ENCODE data around the gene CPSF7. TPM values are rescaled to one million over a fixed set of nuclear protein-coding genes. Genes with fewer than 3 reads are reported as not detected.
A peak's percentile ranks its signal among the peaks of the same experiment; 100 is the strongest.

Gene CPSF7
- total RNA-seq, 6 experiments from 2014 or later: 56.9 to 72.4 (median 64.8) TPM

DNA sequence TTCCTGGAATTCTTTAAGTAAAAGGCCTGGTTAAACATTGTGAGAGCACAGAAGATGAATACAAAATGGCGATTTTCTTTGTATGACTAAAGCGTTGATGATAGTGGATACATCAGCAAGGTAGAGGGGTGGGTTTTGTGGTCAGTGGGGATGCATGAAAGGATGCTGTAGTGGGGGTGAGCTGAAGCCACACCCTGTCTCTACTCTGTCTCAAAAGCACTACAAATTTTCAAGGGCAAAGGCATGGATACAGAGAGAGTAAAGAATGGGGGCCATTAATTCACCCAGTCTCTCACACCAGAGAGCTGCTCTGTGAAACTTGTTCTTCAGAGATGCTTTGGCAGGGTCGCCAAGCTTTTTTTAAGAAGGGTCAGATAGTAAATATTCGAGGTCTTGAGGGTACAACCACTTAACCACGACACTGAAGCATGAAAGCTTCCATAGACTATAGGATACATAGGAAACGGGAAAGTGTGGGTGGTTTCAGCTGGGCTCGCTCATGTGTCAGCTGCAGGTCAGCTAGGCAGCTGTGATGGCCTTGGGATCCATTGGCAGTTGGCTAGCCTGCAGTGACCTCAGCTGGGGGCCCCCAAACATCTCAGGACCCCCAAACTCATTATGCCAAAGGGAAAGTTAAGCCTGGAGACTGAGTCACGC lies 59.3 kb downstream of the CPSF7 start:
- no peaks in the 10 kb centered on the region for H3K27me3 Mint-ChIP-seq (ENCODE audit: insufficient read depth)
- no peak overlapping the region for H3K4me3 Mint-ChIP-seq
- H3K27ac Mint-ChIP-seq: no peak overlapping the region
- peaks cover 13% of the 10 kb centered on the region for H3K4me1 Mint-ChIP-seq (ENCODE audit: low read depth)
- DNase-seq: no peak
- no peak for TF ChIP-seq CTCF (IDR thresholded peaks at IDR 0.05)
- peaks cover 10% of the 10 kb centered on the region for H3K9me3 Mint-ChIP-seq
- H3K36me3 Mint-ChIP-seq (ENCODE audit: low read depth): peaks cover 51% of the 10 kb centered on the region

GRCh38 chr11:61369372-61370348 lies 60.1 kb downstream of the CPSF7 start:
- Mint-ChIP-seq H3K4me3 (no peak overlapping the region), H3K27ac (no peak overlapping the region), H3K9me3 (peaks cover 10% of the 10 kb centered on the region), H3K4me1 (ENCODE audit: low read depth) (peaks cover 13% of the 10 kb centered on the region), H3K27me3 (ENCODE audit: insufficient read depth) (no peaks in the 10 kb centered on the region), H3K36me3 (ENCODE audit: low read depth) (peaks cover 47% of the 10 kb centered on the region)
- no peak for DNase-seq
- TF ChIP-seq CTCF (IDR thresholded peaks at IDR 0.05): no peak

GRCh38 chr11:61368646-61369045 lies 61.1 kb downstream of the CPSF7 start:
- Mint-ChIP-seq H3K4me1 (ENCODE audit: low read depth) (peaks cover 19% of the 10 kb centered on the region), H3K36me3 (ENCODE audit: low read depth) (peaks cover 50% of the 10 kb centered on the region)
- no peak for TF ChIP-seq CTCF (IDR thresholded peaks at IDR 0.05)

DNA sequence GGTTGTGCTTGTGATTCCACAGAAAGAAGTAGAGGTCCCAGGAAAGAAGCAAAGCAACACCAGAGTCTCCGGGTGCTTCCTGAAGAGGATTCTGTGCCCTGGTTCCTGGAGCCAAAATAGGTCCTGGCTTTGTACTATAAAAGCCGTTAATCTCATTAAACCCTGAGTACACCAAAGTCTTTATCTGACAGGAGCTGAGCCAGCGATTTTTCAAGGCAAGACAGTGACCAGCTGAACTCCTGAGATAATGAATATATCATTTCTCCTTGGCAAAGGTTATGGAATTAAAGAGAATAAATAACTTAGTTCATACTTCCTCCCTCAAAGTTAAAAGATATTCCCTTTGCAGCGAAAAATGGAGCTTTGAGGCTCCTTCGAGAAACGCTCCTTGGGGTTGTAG lies 62.4 kb downstream of the CPSF7 start:
- no peak for TF ChIP-seq CTCF (IDR thresholded peaks at IDR 0.05)
- no peaks in the 10 kb centered on the region for H3K27me3 Mint-ChIP-seq (ENCODE audit: insufficient read depth)
- no peak overlapping the region for H3K4me3 Mint-ChIP-seq
- no peak overlapping the region for H3K27ac Mint-ChIP-seq
- H3K9me3 Mint-ChIP-seq: peaks cover 10% of the 10 kb centered on the region
- peaks cover 31% of the 10 kb centered on the region for H3K4me1 Mint-ChIP-seq (ENCODE audit: low read depth)
- DNase-seq: no peak
- H3K36me3 Mint-ChIP-seq (ENCODE audit: low read depth): peaks cover 53% of the 10 kb centered on the region

More at GRCh38 chr11:61368646-61369045, 61.1 kb downstream of the CPSF7 start:
- Mint-ChIP-seq H3K27ac (no peak overlapping the region), H3K9me3 (peaks cover 10% of the 10 kb centered on the region), H3K27me3 (ENCODE audit: insufficient read depth) (no peaks in the 10 kb centered on the region), H3K4me3 (no peak overlapping the region)
- DNase-seq: no peak

DNA sequence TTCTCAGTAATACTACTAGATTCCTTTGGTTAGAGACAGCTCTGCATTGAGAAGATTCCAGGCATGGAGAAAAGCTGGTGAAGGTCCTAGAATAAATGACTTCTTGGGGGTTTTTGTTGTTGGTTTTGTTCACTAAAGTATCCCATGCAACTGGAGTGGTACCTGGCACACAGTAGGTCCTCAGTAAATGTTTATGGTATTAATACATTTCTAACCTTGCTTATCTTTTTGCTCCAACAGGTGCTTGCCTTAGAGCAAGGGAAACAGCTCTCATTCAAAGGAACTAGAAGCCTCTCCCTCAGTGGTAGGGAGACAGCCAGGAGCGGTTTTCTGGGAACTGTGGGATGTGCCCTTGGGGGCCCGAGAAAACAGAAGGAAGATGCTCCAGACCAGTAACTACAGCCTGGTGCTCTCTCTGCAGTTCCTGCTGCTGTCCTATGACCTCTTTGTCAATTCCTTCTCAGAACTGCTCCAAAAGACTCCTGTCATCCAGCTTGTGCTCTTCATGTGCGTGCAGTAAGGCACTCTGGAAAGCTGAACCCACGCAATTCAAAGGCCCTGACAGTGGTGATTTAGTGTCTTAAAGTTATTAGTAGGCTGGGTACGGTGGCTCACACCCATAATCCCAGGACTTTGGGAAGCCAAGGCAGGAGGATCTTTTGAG lies 65.6 kb downstream of the CPSF7 start:
- no peaks in the 10 kb centered on the region for H3K27me3 Mint-ChIP-seq (ENCODE audit: insufficient read depth)
- H3K9me3 Mint-ChIP-seq: no peaks in the 10 kb centered on the region; the same call in 1 of the 2 replicates
- no peak overlapping the region; the same call in 1 of the 2 replicates for H3K27ac Mint-ChIP-seq
- DNase-seq: no peak
- no peak for TF ChIP-seq CTCF (IDR thresholded peaks at IDR 0.05)
- H3K4me3 Mint-ChIP-seq: peak overlapping the region; percentile 99
- H3K36me3 Mint-ChIP-seq (ENCODE audit: low read depth): peaks cover 27% of the 10 kb centered on the region
- H3K4me1 Mint-ChIP-seq (ENCODE audit: low read depth): peaks cover 50% of the 10 kb centered on the region
